GM18909 (cell line): ENCODE measurements around the gene NEK6.
"Not testable (repeated sequence)": the region's sequence is repeated elsewhere in the genome, so short reads cannot be mapped to it uniquely, and the experiment has no call there.

Experiments
- ATAC-seq: cut with Tn5 transposase; IDR thresholded peaks from one replicate; pipeline ENCODE4 v1.9.1; 2021; ENCODE audit warnings: mild to moderate bottlenecking; ENCODE audit not compliant: unreplicated experiment, poor library complexity

Gene NEK6

DNA sequence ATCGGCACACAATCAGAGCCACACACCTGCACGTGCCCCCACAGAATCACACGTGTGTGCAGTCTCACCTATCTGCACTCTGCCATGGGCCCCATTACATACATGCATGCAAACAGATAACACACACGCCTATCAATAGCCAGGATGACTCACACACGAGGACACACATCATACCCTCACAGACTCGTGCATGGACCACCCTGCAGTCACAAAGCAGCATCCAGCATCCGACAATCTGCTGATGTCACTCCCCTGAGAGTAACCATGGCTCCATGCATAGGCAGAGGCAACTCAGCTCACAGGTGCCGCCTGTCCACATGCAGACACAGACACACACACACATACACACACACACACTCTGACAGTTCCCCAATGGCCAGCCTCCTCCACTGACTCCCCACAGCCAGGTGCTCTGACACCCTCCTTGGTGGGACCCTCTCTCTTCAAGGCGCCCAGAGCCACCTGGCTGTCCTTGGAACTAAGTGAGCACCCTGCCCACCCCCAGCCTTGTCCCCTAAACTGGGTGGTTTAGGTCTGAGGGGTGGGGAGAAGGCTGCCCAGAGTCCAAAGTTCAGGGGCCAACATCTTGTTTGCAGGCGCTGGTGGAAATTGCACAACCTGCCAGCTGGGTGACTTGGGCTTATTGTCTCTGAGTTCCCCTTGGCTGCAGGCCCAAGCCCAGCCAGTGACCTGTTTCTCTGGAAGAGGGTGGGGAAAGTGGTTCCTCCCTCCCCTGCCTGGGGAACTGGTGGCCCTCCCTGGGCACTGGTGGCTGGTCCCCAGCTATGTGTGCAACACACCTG is 34.6 kb upstream of the NEK6 start:
- no peak for ATAC-seq

DNA sequence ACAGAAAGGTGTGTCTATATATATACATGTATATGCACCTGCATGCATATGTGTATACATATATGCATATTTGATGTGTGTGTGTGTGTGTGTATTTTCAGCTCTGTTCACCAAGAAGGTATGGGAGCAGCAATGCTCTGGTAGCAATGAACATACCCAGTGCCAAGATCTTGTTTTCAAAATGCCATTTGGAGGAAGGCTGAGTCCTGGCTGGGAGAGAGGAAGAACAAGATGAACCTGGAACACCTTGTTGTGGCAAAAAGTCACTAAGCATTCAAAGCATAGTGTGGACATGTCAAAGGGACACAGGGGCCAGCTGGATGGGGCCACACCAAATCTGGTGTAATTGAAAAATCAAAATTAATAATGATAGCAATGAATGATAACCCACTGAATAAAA is 31.8 kb upstream of the NEK6 start:
- ATAC-seq = no peak

DNA sequence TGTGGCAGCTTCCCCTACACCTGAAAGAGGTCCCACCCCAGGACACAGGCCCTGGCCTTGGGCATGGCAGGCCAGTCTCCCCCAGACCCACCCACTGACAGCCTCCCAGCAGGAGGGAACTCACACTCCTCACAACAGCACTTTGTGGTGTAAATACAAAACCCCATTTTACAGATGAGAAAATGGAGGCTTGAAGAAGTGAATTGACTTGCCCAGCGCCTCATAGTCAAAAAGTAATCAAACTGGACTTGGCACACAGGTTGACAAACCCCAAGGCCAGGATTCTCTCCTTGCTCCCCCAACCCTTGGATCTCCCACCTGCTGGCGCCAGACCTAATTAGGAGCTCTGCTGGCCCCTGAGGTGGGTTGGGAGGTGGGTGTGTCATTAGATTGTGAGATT is 29.2 kb upstream of the NEK6 start:
- ATAC-seq = no peak

DNA sequence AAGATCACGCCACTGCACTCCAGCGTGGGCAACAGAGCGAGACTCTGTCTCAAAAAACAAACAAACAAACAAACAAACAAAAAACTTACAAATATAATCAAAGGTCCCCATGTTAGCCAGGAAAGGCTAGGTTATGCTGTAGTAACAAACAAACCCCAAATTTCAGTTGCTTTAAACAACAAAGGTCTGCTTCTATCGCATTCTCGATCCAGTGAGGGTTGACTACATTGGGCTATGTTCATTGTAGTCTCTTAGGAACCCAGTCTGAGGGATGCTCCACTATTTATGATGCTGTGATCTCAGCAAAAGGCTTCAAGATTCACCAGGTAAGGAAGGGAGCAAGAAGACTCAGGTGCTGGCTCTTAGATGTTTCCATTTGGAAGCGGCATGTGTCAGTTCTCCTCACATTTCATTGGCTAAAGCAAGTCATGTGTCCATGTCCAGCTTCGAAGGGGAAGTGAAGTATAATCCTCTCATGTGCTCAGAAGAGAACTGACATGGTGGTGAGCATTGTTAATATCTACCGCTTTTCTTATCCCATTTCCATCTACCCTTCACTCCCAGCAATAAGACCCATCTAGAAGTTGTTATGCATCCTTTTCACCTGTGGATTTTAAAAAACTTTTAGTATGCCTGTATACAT is 26.5 kb upstream of the NEK6 start:
- no peak for ATAC-seq

DNA sequence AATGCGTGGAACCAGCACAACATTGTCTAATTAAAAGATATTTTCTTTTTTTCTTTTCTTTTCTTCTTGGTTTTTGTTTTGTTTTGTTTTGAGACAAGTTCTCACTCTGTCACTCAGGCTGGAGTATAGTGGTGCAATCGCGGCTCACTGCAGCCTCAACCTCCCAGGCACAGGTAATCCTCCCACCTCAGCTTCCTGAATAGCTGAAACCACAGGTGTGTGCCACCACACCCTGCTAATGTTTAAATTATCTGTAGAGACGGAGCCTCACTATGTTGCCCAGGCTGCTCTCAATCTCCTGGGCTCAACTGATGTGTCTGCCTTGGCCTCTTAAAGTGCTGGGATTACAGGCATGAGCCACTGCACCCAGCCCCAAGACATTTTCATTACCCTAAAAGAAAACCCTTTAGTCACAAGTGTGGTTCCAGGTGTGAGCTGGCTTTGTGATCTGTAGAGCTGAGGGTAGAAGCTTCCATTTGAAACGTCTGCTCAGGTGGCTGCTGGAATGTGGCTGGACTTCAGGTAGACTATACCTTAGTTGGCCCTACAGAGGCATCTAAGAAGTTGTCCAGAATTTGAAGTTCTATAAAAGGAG is 19.1 kb upstream of the NEK6 start:
- peak; percentile 33 for ATAC-seq

DNA sequence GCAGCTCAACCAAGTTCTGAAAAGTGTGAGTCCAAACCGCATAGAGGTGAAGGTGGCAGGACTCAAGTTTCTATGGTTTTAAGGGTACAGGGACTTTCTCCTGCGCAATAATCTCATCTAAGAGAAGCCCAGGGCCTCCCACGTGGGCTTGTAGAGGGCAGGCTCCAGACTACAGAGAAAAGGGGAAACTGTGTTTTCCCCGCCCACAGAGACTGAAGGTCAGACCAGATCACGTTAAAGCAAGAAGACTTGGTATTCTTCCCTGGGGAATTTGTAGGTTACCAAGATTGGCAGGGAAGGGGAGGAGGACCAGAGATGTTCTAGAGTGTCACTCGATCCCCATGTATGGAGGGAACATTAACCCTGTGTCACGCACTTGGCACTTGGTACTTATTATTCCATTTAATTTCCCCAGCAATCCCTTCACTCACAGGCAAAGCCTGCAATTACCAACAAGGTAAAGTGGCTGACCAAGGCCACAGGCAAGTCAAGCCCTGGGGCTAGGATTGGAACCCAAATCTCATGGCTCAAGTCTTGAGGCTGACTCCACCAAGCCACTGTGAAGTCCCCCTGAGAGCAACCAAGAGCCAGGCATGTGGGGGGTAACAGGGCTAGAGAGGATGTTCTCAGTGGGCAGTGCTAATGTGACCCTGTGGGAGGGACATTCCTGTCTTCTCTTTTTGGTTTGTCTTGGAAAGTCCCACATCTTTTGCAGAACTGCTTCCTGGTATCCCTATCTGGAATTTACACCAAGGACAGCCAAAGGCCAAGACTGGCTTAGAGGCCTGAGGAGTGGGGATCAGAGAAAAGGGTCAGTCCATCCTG is 18.3 kb upstream of the NEK6 start:
- peak; percentile 64 for ATAC-seq

DNA sequence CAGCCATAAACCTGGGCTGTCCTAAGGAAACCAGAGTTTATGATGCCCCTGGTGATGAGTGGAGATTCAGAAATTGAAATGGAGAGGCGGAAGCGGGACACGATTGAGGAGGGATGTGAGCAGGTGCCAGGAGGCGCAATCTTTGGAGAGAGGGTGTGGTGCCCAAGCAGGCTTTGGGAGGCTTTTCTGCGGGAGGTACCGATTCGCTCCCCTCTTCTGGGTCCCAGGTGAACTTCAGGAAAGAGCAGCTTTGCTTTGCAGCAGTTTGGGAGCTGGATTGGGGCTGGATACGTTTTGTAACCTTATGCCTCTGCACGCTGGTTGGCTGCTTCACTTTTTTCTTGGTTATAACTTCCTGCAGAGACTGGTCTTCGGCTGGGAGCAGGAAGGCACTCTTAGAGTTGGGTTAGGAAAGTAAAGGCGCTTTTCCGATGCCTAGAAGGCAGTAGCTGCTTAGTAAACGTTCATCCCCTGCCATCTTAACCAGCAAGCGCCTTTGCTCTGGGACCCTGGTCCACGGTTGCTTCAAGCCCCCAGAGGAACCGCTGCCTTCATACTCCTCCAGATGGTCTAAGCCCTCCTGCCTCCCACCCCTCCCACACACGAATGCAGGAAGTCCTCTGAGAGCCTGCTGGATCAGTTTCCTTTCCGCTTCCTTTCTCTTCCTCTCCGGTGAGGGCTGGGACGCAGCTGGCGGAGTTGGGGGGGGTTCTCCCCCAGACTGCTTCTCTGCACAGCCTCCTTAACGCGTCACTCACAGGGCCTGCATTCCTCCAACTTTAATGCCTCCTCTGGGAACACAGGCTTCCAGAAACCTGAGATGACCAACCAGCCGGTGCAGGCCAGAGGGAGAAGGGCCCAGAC is 15.2 kb upstream of the NEK6 start:
- no peak for ATAC-seq

DNA sequence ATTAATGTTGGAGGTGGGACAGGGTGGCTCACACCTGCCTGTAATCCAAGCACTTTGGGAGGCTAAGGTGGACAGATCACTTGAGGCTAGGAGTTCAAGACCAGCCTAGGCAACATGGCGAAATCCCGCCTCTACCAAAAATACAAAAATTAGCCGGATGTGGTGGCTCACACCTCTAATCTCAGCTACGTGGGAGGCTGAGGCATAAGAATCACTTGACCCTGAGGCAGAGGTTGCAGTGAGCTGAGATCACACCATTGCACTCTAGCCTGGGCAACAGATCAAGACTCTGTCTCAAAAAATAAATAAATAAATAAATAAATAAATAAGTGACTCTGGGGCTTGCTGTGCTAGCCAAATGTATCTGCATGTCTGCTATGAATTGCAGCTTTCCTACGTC is 10.4 kb upstream of the NEK6 start:
- not testable (repeated sequence) for ATAC-seq

DNA sequence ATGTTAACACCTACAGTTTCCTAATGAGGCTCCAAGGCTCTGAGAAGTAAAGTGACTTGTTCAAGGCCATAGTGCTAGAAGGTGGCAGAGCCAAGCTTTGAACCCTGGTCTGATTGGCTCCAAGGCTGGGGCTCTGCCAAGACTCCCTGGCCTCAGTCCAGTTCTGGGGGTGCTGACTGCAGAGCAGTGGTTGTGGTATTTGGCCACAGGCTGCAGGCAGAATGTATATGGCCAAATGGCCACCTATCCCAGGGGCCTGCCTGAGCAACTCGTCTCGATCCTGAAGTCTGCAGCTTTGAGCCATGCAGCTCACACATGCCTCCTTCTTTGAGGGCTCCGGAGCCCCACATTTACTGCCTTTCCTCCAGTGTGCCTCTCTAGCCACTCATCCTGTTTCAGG is 9.7 kb upstream of the NEK6 start:
- no peak for ATAC-seq

DNA sequence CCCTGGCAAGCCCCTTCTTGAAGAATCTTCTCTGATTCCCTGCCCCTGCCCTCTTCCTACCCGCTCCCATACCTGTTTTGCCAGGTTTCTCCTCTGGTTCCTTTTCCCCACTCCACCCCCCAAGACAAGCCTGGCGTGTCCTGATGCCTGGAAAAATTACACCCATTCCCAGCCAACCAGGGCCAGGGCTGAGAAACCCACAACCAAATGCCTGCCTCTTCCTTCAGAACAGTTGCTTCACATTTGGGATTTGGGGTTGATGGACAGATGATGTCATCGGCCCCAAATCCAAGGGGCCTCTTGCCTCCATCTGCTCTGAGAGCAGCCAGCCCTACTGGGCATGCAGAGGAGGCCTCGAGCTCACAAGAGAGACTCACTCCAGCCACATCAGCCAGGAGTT is 8.8 kb upstream of the NEK6 start:
- ATAC-seq = no peak

DNA sequence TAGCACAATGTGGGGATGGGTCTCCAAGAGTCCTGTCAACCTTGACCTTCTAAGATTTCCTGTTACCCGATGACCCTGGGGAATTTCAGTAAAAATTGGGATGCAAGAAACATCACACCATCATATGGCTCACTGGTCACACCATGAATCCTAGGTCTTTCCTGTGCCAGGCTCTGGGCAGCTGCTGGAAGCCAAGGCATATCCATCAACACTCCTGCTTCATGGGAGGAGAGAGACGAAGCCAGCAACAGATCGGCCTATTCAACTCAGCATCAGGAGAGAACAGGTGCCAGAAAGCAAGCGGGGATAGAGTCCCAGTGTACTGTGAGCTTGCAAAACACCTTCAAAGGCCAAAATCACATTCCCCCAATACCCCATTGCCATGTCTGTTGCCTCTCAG is 6.5 kb upstream of the NEK6 start:
- no peak for ATAC-seq

DNA sequence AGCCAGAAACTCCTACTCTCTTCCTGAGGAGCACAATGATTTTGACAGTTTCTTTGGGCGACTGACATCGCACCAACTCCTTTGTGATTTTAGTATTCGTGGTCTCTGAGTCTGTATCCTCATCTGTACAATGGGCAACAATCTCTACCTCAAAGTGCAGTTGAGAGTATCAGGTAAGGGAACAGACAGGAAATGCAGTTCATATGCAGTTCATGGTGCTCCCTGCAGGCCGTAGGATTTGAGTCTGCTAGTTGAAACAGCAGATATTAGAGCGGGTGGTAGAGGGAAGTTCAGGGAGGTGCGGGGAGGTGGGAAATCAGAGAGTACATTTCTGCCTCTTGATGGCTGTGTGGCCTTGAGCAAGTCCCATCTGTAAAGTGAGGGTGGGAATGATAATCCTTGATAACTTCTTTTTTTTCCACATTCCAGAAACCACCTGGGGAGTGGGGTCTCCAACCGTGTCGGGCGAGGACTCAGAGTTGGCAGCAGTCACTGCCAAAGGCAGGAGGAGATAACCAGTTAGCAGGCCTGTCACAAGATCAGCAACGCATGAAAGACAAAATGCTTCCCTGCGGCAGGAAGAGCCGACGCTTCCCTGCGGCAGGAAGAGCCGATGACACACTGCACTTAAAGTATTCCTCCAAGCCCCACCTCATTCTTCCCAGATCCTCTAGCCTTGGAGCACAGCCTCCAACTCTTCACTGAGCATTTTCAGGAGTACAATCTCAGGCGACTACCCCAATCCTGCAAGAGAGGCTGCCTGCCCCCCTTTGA is 6.0 kb upstream of the NEK6 start:
- no peak for ATAC-seq

DNA sequence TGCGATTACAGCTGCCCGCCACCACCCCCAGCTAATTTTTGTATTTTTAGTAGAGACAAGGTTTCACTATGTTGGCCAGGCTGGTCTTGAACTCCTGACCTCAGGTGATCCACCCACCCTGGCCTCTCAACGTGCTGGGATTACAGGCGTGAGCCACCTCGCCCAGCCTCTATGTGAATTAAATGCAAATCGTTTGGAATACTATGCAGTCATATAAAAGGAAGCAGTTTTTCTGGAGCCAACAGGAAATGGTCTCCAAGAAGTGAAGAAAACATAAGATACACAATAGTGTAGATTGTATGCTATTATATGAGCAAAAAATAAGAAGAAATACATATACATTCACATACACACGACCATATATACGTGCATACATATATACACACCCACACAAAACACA is 4.9 kb upstream of the NEK6 start:
- not testable (repeated sequence) for ATAC-seq

DNA sequence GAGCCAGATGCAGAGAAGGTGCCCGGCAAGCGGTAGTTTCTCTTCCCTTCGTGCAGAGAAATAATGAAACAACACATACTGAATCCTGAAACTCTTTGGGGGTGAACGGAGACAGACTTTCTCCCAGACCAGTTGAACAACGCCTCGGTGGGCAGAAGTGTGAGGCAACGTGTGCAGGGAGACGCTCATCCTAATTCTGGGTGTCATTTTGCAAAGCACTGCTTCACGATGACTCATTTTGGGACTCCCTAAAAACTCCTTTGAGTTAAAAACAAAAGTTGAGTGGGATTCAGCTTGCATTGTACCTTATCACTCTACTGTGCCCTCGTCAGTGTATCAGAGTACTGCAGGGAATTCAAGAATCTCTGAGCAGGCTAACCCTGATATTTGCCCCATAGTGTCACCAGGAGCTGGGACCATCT is 3.5 kb upstream of the NEK6 start:
- ATAC-seq = peak; percentile 45

DNA sequence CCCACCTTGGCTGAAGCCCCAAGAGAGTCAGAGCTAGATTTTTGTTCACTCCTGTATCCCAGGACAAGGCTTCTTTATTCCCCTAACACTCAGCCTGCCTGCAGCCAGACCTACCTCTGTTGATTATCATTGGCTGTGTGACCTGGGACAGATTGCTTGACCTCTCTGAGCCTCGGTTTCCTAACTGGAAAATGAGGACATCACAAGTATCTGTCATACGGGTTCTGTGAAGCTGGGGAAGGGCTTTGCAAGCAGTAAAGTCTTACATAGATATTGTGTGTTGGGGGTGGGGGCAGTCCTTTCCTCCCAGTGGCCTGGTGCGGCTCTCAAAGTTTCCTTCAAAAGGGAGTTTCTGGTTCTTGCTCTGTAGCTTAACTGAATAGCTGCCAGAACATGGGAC is 2.5 kb upstream of the NEK6 start:
- ATAC-seq = no peak

DNA sequence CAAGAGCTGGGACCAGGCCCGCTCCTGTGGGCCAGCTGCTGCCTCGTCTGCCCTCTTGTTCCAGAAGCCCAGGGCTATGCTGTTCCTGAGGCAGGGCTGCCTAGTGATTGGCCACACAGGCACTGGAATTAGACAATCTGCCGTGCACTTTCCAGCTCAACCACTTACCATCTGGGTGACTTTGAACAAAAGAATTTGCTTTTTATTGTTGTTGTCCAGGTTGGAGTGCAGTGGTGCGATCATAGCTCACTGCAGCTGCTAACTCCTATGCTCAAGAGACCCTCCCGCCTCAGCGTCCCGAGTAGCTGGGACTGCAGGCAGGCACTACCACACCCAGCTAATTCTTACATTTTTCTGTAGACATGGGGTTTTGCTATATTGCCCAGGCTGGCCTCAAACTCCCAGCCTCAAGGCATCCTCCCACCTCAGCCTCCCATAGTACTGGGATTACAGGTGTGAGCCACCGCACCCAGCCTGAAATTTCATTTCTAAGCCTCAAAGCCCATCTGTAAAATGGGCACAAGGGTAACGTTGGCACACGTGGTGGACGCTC is 1.2 kb upstream of the NEK6 start:
- no peak for ATAC-seq

DNA sequence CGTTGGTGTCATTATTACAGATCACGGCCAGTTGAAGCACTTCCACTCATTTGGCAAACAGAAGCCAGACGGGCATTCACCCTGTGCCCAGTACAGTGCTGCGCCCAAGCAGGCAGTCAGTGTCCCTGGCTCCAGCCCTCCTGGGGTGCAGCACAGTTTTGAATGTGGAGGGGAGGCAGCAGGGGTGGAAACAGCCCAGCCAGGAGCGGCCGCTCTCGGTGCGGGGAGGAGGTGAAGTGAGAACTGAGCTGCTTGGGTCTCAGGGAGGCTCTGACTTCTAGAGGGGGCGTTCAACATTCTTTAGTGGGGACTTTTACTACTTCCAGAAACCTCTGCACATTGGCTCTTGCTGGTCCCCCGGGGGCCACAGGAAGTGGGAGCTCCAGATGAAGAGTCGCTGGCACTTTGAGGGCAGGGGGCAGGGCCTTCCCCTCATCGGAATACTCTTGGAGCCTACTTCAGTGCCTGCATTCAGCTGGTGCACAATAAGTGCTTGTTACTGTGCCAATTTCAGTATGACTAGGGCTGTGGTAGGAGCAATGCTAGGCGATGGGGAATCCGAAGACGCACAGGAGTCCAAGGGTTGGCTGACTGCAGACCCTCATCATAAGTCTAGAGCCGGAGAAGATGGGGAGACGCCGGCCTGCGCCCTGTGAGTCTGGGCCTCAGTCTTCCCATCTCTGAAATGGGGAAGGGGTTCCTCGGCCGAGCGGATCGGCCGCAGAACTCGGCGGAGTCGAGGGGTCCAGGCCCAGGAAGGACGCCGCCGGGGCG is 492 bp upstream of the NEK6 start:
- peak; percentile 7 for ATAC-seq

DNA sequence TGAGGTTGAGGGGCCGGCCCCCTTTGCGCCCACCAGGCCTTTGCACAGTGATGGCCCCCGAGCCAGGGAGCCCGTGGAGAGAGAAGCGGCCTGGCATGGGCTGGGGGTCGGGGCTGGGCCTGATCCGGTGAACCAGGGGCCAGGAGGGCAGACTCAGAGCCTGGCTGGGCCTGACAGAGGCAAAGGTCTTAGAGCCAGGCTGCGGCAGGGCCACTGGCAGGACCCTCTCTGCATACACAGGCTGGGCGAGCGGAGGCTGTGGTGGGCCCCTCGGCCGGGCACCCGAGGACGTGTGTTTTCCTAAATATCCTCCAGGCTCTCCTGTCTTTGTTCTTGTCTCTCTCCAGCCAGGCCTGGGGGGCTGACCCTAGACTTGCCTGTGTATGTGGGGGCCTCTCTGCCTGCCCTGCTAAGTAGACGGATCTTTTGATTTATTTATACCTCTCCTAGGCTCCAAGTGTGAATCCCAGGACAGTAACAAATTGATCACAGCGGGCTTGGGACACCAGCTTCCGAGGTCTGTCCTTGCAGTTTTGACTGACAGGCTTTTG is 933 bp downstream of the NEK6 start:
- ATAC-seq = peak; percentile 4
